ENCODE results near the gene HDAC4. TPM values are rescaled to one million over a fixed set of nuclear protein-coding genes. Genes with fewer than 3 reads are reported as not detected.

The HDAC4 gene
- total RNA-seq, 1 experiment from 2014 or later, result 5.5 TPM

- DNase-seq (ENCODE audit: low read depth), result no peak
These were observed 290.8 kb downstream of the HDAC4 start for GRCh38 chr2:239109928-239110545.

- DNase-seq (ENCODE audit: low read depth), result no peak
These were observed 291.5 kb downstream of the HDAC4 start for GRCh38 chr2:239109041-239109927.

- DNase-seq (ENCODE audit: low read depth), result no peak
These were observed 292.4 kb downstream of the HDAC4 start for GRCh38 chr2:239108459-239108858.

GRCh38 chr2:239107936-239108335 lies 292.9 kb downstream of the HDAC4 start:
- no peak for DNase-seq (ENCODE audit: low read depth)

- DNase-seq (ENCODE audit: low read depth), result no peak
These were observed 293.9 kb downstream of the HDAC4 start for GRCh38 chr2:239106966-239107365.

GRCh38 chr2:239106314-239106908 lies 294.4 kb downstream of the HDAC4 start:
- peak; percentile 68 for DNase-seq (ENCODE audit: low read depth)

- DNase-seq (ENCODE audit: low read depth), result no peak
These were observed 295.6 kb downstream of the HDAC4 start for GRCh38 chr2:239105234-239105633.

- DNase-seq (ENCODE audit: low read depth), result no peak
These were observed 296.0 kb downstream of the HDAC4 start for GRCh38 chr2:239104800-239105199.

GRCh38 chr2:239103125-239104098 lies 297.4 kb downstream of the HDAC4 start:
- DNase-seq (ENCODE audit: low read depth), result no peak

- no peak for DNase-seq (ENCODE audit: low read depth)
These were observed 298.6 kb downstream of the HDAC4 start for GRCh38 chr2:239102266-239102665.

- no peak for DNase-seq (ENCODE audit: low read depth)
These were observed 299.0 kb downstream of the HDAC4 start for GRCh38 chr2:239101807-239102206.

- no peak for DNase-seq (ENCODE audit: low read depth)
These were observed 299.7 kb downstream of the HDAC4 start for GRCh38 chr2:239101071-239101470.

GRCh38 chr2:239099474-239099873 lies 301.3 kb downstream of the HDAC4 start:
- DNase-seq (ENCODE audit: low read depth), result no peak

- DNase-seq (ENCODE audit: low read depth), result no peak
These were observed 302.4 kb downstream of the HDAC4 start for GRCh38 chr2:239098288-239098970.

GRCh38 chr2:239097428-239097696 lies 303.5 kb downstream of the HDAC4 start:
- DNase-seq (ENCODE audit: low read depth), result no peak

- no peak for DNase-seq (ENCODE audit: low read depth)
These were observed 304.0 kb downstream of the HDAC4 start for GRCh38 chr2:239096676-239097427.

GRCh38 chr2:239095460-239096081 lies 305.2 kb downstream of the HDAC4 start:
- no peak for DNase-seq (ENCODE audit: low read depth)

GRCh38 chr2:239094867-239095266 lies 306.0 kb downstream of the HDAC4 start:
- DNase-seq (ENCODE audit: low read depth), result no peak

GRCh38 chr2:239093952-239094351 lies 306.9 kb downstream of the HDAC4 start:
- DNase-seq (ENCODE audit: low read depth), result no peak

- DNase-seq (ENCODE audit: low read depth), result no peak
These were observed 307.3 kb downstream of the HDAC4 start for GRCh38 chr2:239093542-239093941.

Measured in Daoy (cell line).